HG03571 (cell line): ENCODE measurements around the gene DENND6A.
A peak's percentile ranks its signal among the peaks of the same experiment; 100 is the strongest.
"Not testable (repeated sequence)": the region's sequence is repeated elsewhere in the genome, so short reads cannot be mapped to it uniquely, and the experiment has no call there.

Experiments
- ATAC-seq: cut with Tn5 transposase; IDR thresholded peaks from one replicate; pipeline ENCODE4 v1.9.1; 2021; ENCODE audit not compliant: unreplicated experiment

DENND6A gene

DNA sequence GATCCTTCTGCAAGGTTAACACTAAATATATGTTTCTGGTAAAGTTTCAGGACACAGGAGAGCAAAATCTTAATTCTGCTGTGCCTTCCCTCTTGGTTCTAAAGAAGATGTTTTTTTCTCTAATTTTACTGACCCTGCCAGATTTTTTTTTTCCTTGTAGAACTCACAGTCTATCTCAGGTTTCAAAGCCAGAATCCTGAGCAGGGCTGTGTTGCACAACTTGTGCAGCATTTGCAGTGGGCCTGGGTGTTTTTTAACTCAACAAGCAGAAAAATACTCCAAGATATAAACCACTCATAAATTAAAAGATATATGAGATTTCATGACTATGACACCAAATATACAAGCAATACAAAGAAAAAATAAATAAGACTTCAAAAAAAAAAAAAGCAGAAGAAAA, 55.5 kb downstream of the DENND6A start:
- no peak for ATAC-seq

DNA sequence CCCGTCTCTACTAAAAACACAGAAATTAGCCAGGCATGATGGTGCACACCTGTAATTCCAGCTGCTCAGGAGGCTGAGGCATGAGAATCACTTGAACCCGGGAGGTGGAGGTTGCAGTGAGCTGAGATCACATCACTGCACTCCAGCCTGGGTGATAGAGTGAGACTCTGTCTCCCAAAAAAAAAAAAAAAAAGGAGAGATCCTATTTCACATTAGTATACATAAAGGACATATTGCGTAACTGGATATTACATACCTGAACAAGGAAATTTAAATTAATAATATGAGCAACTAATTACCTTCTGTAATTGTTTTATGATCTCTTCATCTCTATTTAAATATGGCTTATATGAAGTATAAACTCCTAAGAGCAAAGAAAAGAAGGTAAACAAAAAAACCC, 58.6 kb downstream of the DENND6A start:
- ATAC-seq = not testable (repeated sequence)

DNA sequence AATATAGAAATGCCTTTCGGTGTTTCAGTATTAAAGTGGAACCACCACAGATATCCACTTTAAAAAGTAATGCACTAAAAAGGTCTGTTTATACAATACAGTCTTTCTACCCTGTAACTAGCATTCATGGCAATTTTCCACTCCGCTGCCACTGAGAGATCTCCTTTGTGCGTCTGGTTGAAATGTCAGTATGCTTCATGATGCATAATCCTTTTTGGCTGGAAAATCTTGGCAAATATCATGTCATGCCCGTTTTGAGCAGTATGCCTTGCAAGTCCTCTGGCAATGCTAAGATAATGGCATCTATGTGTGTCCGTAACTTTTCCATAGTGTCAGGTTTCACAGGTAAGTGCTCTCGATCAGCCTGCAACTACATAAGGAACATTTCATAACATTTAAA, 64.9 kb downstream of the DENND6A start:
- ATAC-seq = no peak

DNA sequence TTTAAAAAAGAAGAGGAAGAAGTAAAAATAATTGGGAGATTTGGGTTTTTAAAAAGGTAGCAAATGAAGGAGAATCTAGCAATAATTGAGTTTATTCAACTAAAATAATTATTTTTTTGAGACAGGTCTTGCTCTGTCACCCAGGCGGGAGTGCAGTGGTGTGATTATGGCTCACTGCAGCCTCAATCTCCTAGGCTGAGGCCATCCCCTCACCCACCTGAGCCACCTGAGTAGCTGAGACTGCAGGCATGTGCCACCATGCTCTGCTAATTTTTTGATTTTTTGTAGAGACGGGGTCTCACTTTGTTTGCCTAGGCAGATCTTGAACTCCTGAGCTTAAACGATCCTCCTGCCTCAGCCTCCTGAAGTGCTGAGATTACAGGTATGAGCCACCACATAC, 68.1 kb downstream of the DENND6A start:
- ATAC-seq = no peak

DNA sequence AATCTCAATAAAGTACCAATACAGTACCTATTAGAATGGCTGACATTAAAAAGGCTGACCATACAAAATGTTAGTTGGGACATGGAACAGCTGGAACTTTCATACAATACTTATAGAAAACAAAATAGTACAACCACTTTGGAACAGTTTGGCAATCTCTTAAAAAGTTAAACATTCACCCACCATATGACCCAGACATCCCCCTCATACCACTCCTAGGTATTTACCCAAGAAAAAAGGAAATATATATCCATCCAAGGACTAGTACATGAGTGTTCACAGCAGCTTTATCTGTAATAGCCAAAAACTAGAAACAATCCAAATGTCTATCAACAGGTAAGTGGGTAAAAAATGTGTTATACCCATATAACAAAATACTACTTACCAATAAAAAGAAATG, 70.5 kb downstream of the DENND6A start:
- ATAC-seq = no peak

DNA sequence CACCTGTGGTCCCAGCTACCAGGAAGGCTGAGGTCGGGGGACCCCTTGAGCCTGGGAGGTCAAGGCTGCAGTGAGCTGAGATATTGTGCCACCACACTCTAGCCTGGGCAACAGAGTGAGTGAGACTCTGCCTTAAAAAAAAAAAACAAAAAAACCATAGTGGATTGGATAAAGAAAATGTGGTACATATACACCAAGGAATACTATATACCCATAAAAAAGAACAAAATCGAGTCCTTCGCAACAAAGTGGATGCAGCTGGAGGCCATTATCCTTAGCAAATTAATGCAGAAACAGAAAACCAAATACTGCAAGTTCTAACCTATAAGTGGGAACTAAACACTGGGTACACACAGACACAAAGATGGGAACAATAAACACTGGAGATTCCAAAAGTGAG, 75.1 kb downstream of the DENND6A start:
- no peak for ATAC-seq

DNA sequence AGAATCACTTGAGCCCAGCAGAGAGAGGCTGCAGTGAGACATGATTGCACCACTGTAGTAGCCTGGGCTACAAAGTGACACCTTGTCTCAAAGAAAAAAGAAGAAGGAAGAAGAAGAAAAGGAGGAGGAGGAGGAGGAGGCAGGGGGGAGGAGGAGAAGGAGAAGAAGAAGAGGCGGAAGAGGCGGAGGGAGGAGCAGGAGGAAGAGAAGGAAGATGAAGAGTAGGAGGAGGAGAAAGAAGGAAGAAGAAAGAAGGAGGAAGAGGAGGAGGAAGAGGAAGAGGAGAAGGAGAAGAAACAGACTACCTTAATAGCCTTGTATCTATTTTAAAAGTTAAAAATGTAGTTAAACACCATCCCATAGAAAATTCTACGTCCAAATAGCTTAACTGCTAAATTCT, 76.6 kb downstream of the DENND6A start:
- no peak for ATAC-seq

DNA sequence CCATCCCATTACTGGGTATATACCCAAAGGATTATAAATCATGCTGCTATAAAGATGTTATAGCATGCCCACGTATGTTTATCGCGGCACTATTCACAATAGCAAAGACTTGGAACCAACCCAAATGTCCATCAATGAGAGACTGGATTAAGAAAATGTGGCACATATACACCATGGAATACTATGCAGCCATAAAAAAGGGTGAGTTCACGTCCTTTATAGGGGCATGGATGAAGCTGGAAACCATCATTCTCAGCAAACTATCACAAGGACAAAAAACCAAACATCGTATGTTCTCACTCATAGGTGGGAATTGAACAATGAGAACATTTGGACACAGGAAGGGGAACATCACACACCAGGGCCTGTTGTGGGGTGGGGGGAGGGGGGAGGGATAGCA, 81.0 kb downstream of the DENND6A start:
- not testable (repeated sequence) for ATAC-seq

DNA sequence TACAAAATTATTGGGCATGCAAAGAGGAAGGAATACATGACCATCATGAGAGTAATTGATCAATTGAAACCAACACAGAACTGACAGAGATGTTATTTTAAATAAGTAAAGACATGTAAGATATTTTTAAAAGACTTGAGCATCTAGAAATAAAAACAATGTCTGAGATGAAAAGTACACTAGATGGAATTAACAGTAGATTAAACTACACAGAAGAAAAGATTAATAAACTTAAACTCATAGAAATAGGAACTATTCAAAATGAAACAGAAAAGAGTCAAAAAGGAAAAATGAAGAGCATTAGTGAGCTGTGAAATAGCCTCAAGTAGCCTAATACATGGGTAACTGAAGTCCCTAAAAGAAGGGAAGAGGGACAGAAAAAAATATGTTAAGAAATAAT, 87.2 kb downstream of the DENND6A start:
- ATAC-seq = no peak

DNA sequence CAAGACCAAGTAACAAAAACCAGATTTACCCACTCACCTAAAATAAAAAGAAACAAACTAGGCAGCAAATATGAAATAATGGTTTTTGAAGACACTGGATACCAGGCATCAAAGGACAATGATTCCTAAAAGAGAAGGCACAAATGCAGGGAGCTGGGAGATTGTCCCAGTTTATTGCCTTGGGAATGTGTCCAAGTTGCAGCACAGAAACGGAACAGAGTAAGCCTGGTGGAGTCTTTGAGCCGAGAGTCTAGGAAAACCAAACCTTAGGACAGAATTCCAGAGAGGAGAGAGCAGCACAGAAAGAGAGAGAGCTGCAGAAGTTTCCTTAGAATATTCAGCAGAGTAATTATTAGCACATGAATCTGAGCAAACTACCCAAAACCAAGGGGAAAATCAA, 87.9 kb downstream of the DENND6A start:
- no peak for ATAC-seq

DNA sequence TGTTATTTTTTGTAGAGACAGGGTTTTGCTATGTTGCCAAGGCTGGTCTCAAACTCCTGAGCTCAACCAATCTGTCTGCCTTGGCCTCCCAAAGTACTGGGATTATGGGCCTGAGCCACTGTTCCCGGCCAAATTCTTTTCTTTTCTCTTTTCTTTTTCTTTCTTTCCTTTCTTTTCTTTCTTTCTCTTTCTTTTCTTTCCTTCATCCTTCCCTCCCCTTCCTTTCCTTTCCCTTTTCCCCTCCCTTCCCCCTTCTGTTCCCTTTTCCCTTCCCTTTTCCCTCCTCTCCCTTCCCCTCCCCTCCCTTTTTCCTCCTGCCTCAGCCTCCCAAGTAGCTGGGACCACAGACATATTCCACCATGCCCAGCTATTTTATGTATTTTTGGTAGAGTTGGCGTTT, 92.7 kb downstream of the DENND6A start:
- ATAC-seq = no peak

DNA sequence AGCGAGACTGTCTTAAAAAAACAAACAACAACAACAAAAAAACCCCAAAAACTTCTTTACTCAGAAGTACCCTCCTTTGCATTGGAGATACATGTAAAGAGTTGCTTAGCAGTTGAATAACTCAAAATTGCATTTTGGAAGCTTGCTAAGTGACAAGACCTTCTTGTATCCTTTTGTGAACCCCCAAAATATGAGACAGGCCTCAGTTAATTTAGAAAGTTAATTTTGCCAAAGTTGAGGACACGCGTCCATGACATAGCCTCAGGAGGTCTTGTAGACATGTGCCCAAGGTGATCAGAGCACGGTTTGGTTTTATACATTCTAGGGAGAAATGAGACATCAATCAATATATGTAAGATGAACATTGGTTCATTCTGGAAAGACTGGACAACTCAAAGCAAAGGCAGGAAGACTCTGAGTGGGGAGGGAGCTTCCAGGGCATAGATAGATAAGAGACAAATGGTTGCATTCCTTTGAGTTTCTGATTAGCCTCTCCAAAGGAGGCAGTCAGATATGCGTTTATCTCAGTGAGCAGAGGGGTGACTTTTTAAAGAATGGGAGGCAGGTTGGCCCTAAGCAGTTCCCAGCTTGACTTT, 94.0 kb downstream of the DENND6A start:
- ATAC-seq = no peak

DNA sequence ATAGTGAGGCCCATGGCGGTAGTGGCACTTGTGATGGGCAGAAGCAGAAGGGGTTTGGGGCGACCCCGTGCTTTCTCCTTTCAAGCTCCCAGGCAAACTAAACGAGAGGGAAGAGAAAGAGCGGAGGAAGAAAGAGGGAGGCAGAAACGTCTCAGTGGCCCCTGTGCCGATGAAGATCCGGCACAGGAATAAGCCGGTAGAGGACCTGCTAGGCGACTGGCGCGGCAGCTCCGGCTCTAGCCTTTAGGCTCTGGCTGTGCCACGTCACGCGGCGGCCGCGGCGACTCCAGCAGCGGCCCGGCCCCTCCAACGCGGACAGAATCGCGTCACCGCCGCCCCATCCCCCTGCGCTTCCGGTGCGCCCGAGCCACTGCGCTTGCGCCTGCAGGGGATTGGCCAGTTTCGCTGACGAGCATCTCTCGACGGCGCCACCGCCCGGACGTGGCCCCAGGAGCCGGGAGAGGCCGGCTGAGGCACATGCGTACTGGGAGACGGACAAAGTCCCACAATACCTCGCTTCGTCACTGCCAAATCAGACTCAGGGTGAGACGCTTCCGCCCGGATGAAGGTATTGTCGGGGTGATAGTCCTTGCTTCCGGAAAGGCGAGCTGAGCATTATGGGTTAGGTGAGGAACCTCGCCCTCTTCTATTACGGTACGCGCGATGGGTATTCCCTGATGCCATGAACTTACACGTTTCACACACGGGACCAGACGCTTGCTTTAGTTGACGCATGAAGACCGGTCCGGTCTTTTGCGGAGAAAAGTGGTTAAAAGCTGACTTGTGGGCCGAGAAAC, 95.6 kb downstream of the DENND6A start, which contains the start of gene ARF4:
Gene ARF4, minus strand, starts transcription at position 218 of the 797 bp plus-strand sequence. Its CDS starts 204 bp downstream, at position 14.
- peak; percentile 93 for ATAC-seq

DNA sequence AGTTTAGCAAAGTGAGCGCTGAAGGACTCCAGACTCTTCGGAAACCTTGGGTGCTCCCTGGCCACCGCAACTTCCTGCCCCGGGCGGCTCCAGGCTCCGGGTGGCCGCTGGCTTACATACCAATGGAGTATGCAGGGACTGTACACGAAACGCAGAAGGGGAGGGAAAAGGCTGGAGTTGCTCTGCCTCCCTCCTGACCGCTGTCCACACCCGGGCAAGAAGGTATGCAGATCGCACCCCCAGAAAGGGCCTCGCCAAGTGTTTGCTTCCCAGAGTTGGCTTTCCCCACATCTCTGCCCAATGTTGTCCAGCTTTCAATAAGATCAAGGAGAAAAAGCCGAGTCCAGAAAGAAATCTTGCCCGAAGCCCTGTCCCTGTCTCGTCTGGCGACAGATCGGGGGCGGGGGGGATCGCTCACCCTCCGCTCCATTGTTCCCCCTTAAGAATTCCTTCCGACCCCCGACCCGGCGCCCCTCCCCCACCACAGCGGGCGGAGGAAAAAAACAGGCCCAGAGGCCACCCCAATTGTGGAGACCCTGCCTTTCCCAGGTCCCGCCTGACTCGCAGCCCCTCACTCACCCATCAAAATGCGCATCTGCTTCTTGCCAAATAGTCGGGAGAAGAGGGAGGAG, 96.3 kb downstream of the DENND6A start:
- no peak for ATAC-seq

DNA sequence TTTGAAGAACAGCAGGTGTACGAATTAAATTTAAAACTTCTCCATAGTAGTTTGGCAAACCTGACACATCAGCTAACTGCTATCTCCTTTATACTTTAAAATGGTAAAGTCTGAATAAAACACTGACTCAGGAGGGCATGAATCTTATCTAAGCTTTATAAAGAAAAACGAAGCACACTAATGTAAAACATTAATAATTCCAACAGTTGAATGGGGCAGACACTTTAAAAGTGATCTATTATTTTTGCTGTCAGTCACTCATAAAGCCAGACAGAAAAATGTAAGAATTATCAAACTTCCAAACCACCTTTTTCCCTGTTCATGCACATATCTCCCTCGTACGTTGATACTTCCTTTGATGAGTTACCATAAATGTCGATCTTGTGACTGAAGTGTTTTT, 98.3 kb downstream of the DENND6A start:
- no peak for ATAC-seq

DNA sequence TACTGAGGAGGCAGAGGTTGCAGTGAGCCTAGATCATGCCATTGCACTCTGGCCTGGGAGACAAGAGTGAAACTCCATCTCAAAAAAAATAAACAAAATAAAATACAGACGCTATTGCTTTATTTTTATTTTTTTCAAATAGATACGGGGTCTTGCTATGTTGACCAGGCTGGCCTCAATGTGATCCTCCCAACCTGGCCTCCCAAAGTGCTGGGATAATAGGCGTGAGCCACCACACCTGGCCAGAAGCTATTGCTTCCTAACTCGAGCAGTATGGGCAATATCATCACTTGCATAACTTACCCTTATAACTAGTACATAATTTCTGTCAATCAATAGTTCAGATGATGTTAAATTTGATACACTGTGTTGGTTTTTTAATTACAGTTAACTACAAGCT, 98.7 kb downstream of the DENND6A start:
- no peak for ATAC-seq

DNA sequence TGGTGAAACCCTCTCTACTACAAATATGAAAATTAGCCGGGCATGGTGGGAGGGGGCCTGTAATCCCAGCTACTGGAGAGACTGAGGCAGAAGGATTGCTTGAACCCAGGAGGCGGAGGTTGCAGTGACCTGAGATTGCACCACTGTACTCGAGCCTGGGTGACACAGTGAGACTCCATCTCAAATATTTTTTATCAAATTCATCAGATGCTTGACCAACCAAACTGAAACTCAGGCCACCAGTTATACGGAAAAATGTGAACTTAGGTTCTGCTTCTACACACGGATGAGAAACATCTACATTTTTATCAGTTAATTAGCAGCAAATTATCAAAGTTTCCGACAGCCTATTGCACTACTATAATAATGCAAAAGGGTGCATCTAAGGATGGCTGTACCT, 100.6 kb downstream of the DENND6A start:
- ATAC-seq = no peak

DNA sequence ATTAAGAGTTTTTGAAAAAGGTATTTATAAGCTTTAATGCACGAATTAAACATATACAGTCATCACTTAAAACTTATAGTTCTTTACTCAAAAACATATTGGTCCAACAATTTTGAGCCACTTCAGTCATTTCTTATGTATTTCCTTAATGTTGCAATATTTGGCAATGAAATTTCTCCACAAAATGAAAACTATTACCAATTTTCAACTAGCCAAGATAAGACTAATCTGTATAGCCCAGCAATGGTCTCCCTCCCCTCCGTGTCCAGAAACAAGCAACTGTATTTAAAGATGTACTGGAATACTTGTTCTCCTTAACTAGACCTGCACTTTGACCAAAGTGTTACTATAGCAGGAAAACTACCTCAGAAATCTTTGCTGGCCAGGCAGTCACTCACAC, 105.0 kb downstream of the DENND6A start:
- no peak for ATAC-seq

DNA sequence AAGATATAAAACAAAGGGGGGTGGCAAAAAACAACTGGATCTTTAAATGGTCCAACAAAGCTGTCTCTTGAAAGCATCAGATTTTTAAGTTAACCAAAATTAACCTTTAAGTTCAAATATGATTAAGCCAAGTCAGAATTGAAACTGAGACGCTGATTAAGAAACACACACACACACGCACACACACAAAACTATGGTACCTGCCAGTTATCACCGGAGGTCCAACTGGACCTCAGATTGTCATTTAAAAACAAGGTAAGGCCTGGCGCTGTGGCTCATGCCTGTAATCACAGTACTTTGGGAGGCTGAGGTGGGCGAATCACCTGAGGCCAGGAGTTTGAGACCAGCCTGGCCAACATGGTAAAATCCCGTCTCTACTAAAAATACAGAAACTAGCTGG, 106.1 kb downstream of the DENND6A start:
- ATAC-seq = no peak

DNA sequence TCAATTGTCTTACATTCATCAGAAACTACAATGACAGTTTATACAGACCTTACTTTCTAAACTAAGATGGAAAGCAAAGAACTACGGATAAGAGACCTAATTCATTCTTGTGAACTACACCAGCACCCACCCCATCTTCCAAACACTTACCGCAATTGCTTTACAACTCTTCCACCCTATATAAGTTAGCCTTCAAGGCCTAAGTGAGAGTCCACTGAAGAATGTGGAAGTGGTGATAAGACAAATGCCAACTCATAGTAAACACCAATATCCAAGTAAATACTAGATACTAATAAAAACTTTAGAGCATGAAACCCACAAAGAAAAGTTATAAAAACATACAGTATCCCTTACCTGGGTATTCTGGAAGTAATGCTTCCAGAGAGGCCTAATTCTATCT, 109.3 kb downstream of the DENND6A start:
- ATAC-seq = no peak

DNA sequence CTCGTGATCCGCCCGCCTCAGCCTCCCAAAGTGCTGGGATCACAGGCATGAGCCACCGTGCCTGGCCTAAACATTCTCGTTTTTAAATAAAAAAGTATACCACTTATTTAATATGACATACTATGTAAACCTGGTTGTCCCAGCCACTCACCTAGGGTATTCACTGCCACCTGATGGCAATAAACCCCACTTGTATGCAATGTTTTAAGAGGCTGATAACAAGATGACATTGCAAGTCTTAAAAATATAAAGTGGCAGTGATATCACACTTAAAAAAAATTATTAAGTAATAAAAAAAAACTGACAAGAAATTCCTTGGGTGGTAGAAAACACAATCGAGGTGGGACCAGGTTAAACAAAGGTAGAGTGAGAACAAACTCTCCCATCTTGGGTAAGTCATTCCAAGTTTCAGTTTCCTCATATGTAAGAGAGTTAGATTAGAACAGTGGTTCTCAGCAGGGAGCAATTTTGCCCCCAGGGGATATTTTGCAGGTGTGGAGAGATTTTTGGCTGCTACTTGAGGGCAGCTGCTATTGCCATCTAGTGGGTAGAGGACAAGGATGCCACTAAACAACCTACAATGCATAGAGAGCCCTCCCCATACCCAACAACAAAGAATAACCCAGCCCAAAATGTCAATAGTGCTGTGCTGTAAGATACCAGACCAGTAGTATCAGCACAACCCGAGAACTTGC, 110.3 kb downstream of the DENND6A start:
- no peak for ATAC-seq

DNA sequence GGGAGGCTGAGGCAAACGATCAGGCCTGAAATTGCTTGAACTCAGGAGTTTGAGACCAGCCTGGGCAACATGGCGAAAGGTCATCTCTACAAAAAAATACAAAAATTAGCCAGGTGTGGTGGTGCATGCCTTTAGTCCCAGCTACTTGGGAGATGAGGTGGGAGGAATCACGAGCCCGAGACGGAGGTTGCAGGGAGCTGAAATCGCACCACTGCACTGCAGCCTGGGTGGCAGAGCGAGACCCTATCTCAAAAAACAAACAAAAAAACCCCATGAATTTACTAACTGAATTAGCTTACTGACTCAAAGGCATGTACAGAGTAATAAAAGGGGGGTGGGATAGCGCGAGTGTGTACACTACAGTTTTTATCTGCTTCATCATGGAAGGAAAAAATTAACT, 115.1 kb downstream of the DENND6A start:
- no peak for ATAC-seq
